ENCODE data around the gene FBXO9. TPM values are rescaled to one million over a fixed set of nuclear protein-coding genes. Genes with fewer than 3 reads are reported as not detected.

The FBXO9 gene
- total RNA-seq, 2 donors from 2014 or later: 49.6 to 65.3 TPM

- Mint-ChIP-seq H3K9me3 (no peaks in the 10 kb centered on the region), H3K27ac (no peak overlapping the region), H3K4me3 (no peak overlapping the region), H3K27me3 (ENCODE audit: insufficient read depth) (no peaks in the 10 kb centered on the region), H3K36me3 (ENCODE audit: low read depth) (no peaks in the 10 kb centered on the region), H3K4me1 (peaks cover 6% of the 10 kb centered on the region)
- no peaks in the 10 kb centered on the region for H3K9me3 ChIP-seq (ENCODE audit: control insufficient read depth, low read length)
- 92 to 98% methylated on average over 7 to 10 of the region's 10 CpGs for WGBS, 2 experiments (ENCODE audit: insufficient coverage in 1 of 2, insufficient read length in 1 of 2)
- H3K4me3 ChIP-seq (ENCODE audit: low read length): no peak overlapping the region
- TF ChIP-seq CTCF (conservative IDR thresholded peaks at IDR 0.05): no peak
- no peak overlapping the region for H3K9ac ChIP-seq (ENCODE audit: extremely low read depth, low read length, poor library complexity, severe bottlenecking)
- no peaks in the 10 kb centered on the region for H3K27me3 ChIP-seq (ENCODE audit: control insufficient read depth, insufficient read depth, low read length, poor library complexity, severe bottlenecking)
- no peaks in the 10 kb centered on the region for H3K4me1 ChIP-seq (ENCODE audit: control insufficient read depth, insufficient read depth, low read length)
- H3K27ac ChIP-seq (ENCODE audit: low read depth, low read length): no peak overlapping the region
- no peak for DNase-seq
- no peaks in the 10 kb centered on the region for H3K36me3 ChIP-seq (ENCODE audit: control insufficient read depth, insufficient read depth, low read length)
Measured at GRCh38 chr6:53124131-53124800, 59.1 kb downstream of the FBXO9 start.

- Histone ChIP-seq H3K9ac (ENCODE audit: extremely low read depth, low read length, poor library complexity, severe bottlenecking) (no peak overlapping the region), H3K27ac (ENCODE audit: low read depth, low read length) (no peak overlapping the region), H3K4me3 (ENCODE audit: low read length) (no peak overlapping the region), H3K9me3 (ENCODE audit: control insufficient read depth, low read length) (no peaks in the 10 kb centered on the region), H3K27me3 (ENCODE audit: control insufficient read depth, insufficient read depth, low read length, poor library complexity, severe bottlenecking) (no peaks in the 10 kb centered on the region), H3K4me1 (ENCODE audit: control insufficient read depth, insufficient read depth, low read length) (no peaks in the 10 kb centered on the region), H3K36me3 (ENCODE audit: control insufficient read depth, insufficient read depth, low read length) (no peaks in the 10 kb centered on the region)
- Mint-ChIP-seq H3K27me3 (ENCODE audit: insufficient read depth) (no peaks in the 10 kb centered on the region), H3K4me3 (no peak overlapping the region), H3K27ac (no peak overlapping the region), H3K4me1 (peaks cover 2% of the 10 kb centered on the region), H3K36me3 (ENCODE audit: low read depth) (no peaks in the 10 kb centered on the region), H3K9me3 (no peaks in the 10 kb centered on the region)
- TF ChIP-seq CTCF (conservative IDR thresholded peaks at IDR 0.05): no peak
- WGBS, 2 experiments (ENCODE audit: insufficient coverage in 1 of 2, insufficient read length in 1 of 2): 88 to 96% methylated on average over 3 to 4 of the region's 4 CpGs
- DNase-seq: no peak
Measured at GRCh38 chr6:53125276-53125675, 60.1 kb downstream of the FBXO9 start.

- H3K36me3 Mint-ChIP-seq (ENCODE audit: low read depth): no peaks in the 10 kb centered on the region
- WGBS, 2 experiments (ENCODE audit: insufficient coverage in 1 of 2, insufficient read length in 1 of 2): 88 to 95% methylated on average over 5 of the region's 5 CpGs
- H3K27ac Mint-ChIP-seq: no peak overlapping the region
- Histone ChIP-seq H3K36me3 (ENCODE audit: control insufficient read depth, insufficient read depth, low read length) (no peaks in the 10 kb centered on the region), H3K9me3 (ENCODE audit: control insufficient read depth, low read length) (no peaks in the 10 kb centered on the region), H3K4me3 (ENCODE audit: low read length) (no peak overlapping the region), H3K9ac (ENCODE audit: extremely low read depth, low read length, poor library complexity, severe bottlenecking) (no peak overlapping the region), H3K27me3 (ENCODE audit: control insufficient read depth, insufficient read depth, low read length, poor library complexity, severe bottlenecking) (no peaks in the 10 kb centered on the region), H3K4me1 (ENCODE audit: control insufficient read depth, insufficient read depth, low read length) (peaks cover 6% of the 10 kb centered on the region), H3K27ac (ENCODE audit: low read depth, low read length) (no peak overlapping the region)
- no peaks in the 10 kb centered on the region for H3K9me3 Mint-ChIP-seq
- peaks cover 11% of the 10 kb centered on the region for H3K4me1 Mint-ChIP-seq
- DNase-seq: no peak
- H3K27me3 Mint-ChIP-seq (ENCODE audit: insufficient read depth): no peaks in the 10 kb centered on the region
- H3K4me3 Mint-ChIP-seq: no peak overlapping the region
- TF ChIP-seq CTCF (conservative IDR thresholded peaks at IDR 0.05): no peak
Measured at GRCh38 chr6:53128842-53129241, 63.6 kb downstream of the FBXO9 start.
